ENCODE results near the gene PAX4. TPM values are rescaled to one million over a fixed set of nuclear protein-coding genes. Genes with fewer than 3 reads are reported as not detected.
A peak's percentile ranks its signal among the peaks of the same experiment; 100 is the strongest.

PAX4 gene
- total and polyA plus RNA-seq, 9 of the 15 experiments (the other 6 are each of a cell fraction or from before 2014, with no cell fraction given), result not detected

DNA sequence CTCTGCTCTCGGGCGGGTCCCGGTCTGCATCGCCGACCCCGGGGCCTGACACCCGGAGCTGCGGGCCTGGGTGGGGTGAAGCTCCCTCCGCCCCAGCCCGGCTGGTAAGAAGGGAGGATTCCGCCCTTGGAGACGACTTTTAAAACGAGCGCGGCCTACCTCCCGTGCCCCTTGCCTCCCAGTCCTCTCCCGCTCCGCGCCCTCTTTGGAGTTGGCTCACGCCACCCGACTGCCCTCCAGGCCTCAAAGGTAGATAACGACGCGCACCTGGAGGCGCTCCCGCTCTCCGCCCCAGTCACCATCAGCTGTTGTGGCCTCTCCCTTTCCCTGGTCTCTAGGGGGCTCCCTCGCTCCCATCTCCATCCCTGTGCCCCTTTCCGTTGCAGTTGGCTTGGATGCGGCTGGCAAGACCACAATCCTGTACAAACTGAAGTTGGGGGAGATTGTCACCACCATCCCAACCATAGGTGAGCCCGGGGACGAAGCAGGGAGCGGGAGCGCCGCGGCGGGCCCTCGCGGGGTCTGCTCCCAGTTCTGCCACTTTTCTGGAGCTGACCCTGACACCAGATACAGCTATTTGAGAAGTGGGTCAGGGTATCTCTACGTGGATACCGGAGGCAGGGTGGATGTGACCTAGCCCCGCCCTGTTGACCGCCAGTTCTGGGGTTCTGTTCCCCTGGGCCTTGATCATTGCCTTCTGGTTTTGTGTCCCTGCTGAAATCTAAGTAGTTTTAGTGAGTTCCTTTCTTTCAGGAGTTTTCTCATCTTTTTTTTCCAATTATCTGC, 29.1 kb downstream of the PAX4 start (continued):
- TF ChIP-seq, protein P1, sequence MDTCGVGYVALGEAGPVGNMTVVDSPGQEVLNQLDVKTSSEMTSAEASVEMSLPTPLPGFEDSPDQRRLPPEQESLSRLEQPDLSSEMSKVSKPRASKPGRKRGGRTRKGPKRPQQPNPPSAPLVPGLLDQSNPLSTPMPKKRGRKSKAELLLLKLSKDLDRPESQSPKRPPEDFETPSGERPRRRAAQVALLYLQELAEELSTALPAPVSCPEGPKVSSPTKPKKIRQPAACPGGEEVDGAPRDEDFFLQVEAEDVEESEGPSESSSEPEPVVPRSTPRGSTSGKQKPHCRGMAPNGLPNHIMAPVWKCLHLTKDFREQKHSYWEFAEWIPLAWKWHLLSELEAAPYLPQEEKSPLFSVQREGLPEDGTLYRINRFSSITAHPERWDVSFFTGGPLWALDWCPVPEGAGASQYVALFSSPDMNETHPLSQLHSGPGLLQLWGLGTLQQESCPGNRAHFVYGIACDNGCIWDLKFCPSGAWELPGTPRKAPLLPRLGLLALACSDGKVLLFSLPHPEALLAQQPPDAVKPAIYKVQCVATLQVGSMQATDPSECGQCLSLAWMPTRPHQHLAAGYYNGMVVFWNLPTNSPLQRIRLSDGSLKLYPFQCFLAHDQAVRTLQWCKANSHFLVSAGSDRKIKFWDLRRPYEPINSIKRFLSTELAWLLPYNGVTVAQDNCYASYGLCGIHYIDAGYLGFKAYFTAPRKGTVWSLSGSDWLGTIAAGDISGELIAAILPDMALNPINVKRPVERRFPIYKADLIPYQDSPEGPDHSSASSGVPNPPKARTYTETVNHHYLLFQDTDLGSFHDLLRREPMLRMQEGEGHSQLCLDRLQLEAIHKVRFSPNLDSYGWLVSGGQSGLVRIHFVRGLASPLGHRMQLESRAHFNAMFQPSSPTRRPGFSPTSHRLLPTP (IDR thresholded peaks at IDR 0.05; ENCODE audit: borderline replicate concordance, extremely low read depth, insufficient read length), result no peak
- TF ChIP-seq HSF4 (CRISPR knock-in tag; IDR thresholded peaks at IDR 0.05; ENCODE audit: borderline replicate concordance) (no peak), ELF1 (tag; IDR thresholded peaks at IDR 0.05) (no peak; the same call in 1 of the 2 replicates), ZNF143 (CRISPR knock-in tag; IDR thresholded peaks at IDR 0.05) (no peak), YBX1 (IDR thresholded peaks at IDR 0.05) (no peak), EGR1 (conservative IDR thresholded peaks at IDR 0.05) (no peak), IFI16 (CRISPR knock-in tag; IDR thresholded peaks at IDR 0.05) (no peak), NR2F6 (CRISPR knock-in tag; IDR thresholded peaks at IDR 0.05) (no peak), MYNN (IDR thresholded peaks at IDR 0.05) (0 out of 2 replicates have a peak, but pooled peaks have one; percentile 46), MYNN (CRISPR knock-in tag; IDR thresholded peaks at IDR 0.05) (no peak), CBX8 (IDR thresholded peaks at IDR 0.05; ENCODE audit: borderline replicate concordance, extremely low read depth, low read depth, low read length, poor library complexity, severe bottlenecking) (no peak), GTF2F1 (IDR thresholded peaks at IDR 0.05; ENCODE audit: low read depth, low read length) (no peak), CSDE1 (IDR thresholded peaks at IDR 0.05) (peak in 1 of 2 experiments; percentile 35; a peak in 1 of 4 replicates), SAFB (IDR thresholded peaks at IDR 0.05; ENCODE audit: borderline replicate concordance, low read depth, low read length) (no peak), MTA1 (IDR thresholded peaks at IDR 0.05; ENCODE audit: borderline replicate concordance) (peak; percentile 39; the same call in 1 of the 2 replicates), COPS2 (conservative IDR thresholded peaks at IDR 0.05) (no peak)
- TF ChIP-seq, protein P2, sequence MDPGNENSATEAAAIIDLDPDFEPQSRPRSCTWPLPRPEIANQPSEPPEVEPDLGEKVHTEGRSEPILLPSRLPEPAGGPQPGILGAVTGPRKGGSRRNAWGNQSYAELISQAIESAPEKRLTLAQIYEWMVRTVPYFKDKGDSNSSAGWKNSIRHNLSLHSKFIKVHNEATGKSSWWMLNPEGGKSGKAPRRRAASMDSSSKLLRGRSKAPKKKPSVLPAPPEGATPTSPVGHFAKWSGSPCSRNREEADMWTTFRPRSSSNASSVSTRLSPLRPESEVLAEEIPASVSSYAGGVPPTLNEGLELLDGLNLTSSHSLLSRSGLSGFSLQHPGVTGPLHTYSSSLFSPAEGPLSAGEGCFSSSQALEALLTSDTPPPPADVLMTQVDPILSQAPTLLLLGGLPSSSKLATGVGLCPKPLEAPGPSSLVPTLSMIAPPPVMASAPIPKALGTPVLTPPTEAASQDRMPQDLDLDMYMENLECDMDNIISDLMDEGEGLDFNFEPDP (CRISPR knock-in tag; IDR thresholded peaks at IDR 0.05), result no peak
- TF ChIP-seq, protein P3, sequence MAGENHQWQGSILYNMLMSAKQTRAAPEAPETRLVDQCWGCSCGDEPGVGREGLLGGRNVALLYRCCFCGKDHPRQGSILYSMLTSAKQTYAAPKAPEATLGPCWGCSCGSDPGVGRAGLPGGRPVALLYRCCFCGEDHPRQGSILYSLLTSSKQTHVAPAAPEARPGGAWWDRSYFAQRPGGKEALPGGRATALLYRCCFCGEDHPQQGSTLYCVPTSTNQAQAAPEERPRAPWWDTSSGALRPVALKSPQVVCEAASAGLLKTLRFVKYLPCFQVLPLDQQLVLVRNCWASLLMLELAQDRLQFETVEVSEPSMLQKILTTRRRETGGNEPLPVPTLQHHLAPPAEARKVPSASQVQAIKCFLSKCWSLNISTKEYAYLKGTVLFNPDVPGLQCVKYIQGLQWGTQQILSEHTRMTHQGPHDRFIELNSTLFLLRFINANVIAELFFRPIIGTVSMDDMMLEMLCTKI (IDR thresholded peaks at IDR 0.05; ENCODE audit: partially characterized antibody), result no peak
- TF ChIP-seq, protein P4, sequence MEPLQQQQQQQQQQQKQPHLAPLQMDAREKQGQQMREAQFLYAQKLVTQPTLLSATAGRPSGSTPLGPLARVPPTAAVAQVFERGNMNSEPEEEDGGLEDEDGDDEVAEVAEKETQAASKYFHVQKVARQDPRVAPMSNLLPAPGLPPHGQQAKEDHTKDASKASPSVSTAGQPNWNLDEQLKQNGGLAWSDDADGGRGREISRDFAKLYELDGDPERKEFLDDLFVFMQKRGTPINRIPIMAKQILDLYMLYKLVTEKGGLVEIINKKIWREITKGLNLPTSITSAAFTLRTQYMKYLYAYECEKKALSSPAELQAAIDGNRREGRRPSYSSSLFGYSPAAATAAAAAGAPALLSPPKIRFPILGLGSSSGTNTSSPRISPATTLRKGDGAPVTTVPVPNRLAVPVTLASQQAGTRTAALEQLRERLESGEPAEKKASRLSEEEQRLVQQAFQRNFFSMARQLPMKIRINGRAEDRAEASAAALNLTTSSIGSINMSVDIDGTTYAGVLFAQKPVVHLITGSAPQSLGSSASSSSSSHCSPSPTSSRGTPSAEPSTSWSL (CRISPR knock-in tag; IDR thresholded peaks at IDR 0.05; ENCODE audit: borderline replicate concordance), result no peak
- TF ChIP-seq, protein P5, sequence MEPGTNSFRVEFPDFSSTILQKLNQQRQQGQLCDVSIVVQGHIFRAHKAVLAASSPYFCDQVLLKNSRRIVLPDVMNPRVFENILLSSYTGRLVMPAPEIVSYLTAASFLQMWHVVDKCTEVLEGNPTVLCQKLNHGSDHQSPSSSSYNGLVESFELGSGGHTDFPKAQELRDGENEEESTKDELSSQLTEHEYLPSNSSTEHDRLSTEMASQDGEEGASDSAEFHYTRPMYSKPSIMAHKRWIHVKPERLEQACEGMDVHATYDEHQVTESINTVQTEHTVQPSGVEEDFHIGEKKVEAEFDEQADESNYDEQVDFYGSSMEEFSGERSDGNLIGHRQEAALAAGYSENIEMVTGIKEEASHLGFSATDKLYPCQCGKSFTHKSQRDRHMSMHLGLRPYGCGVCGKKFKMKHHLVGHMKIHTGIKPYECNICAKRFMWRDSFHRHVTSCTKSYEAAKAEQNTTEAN (CRISPR knock-in tag; IDR thresholded peaks at IDR 0.05), result no peak

All from K562 (cell line).